ENCODE data around the gene SETDB1. TPM values are rescaled to one million over a fixed set of nuclear protein-coding genes. Genes with fewer than 3 reads are reported as not detected.
A peak's percentile ranks its signal among the peaks of the same experiment; 100 is the strongest.
"Not testable (repeated sequence)": the region's sequence is repeated elsewhere in the genome, so short reads cannot be mapped to it uniquely, and the experiment has no call there.

SETDB1 gene
- total RNA-seq, 1 experiment from 2014 or later, result 51.1 TPM

DNA sequence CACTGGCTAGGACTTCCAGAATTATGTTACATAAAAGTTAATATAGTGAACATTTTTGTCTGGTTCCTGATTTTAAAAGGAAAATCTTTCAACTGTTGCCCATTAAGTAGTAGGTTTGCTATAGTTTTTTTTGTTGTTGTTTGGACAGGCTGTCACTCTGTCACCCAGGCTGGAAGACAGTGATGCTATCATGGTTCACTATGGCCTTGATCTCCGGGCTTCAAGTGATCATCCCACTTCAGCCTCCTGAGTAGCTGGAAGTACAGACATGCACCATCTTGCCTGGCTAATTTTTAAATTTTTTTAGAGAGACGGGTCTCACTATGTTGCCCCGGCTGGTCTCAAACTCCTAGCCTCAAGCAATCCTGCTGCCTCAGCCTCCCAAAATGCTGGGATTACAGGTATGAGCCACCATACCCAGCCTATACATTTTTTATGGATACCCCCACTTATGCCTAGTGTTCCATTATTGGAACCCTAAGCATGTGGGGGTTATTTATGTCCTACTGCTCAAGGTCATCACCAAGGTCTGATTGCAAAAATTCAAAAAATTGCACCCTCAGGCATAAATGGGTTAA lies 32.7 kb upstream of the SETDB1 start:
- no peak overlapping the region for H3K4me3 ChIP-seq
- BruUV-seq (replicated peaks), result no TSS peak
- peaks cover 8% of the 10 kb centered on the region for H3F3A ChIP-seq (ENCODE audit: insufficient read depth, low read depth)
- peaks cover 5% of the 10 kb centered on the region; the same call in 1 of the 2 replicates for H3K4me1 ChIP-seq (replicated peaks; ENCODE audit: insufficient read depth)
- TF ChIP-seq EZH2 (IDR thresholded peaks at IDR 0.05; ENCODE audit: low read depth), result no peak
- TF ChIP-seq, protein P1, sequence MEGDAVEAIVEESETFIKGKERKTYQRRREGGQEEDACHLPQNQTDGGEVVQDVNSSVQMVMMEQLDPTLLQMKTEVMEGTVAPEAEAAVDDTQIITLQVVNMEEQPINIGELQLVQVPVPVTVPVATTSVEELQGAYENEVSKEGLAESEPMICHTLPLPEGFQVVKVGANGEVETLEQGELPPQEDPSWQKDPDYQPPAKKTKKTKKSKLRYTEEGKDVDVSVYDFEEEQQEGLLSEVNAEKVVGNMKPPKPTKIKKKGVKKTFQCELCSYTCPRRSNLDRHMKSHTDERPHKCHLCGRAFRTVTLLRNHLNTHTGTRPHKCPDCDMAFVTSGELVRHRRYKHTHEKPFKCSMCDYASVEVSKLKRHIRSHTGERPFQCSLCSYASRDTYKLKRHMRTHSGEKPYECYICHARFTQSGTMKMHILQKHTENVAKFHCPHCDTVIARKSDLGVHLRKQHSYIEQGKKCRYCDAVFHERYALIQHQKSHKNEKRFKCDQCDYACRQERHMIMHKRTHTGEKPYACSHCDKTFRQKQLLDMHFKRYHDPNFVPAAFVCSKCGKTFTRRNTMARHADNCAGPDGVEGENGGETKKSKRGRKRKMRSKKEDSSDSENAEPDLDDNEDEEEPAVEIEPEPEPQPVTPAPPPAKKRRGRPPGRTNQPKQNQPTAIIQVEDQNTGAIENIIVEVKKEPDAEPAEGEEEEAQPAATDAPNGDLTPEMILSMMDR (conservative IDR thresholded peaks at IDR 0.05), result no peak
- CTCF ChIA-PET, result no interaction called here
- no peaks in the 10 kb centered on the region for H3K27me3 ChIP-seq (ENCODE audit: insufficient read depth, low read depth)
- H3K79me2 ChIP-seq (ENCODE audit: low read depth), result no peaks in the 10 kb centered on the region
- H3K4me2 ChIP-seq, result no peak overlapping the region
- POLR2A ChIA-PET (ENCODE audit: unreplicated experiment), result no interaction called here
- no peak overlapping the region for H2AFZ ChIP-seq
- H3K9me2 ChIP-seq (ENCODE audit: insufficient read depth), result 0 out of 2 replicates have a peak, but pooled peaks cover 4% of the 10 kb centered on the region
- H3K36me3 ChIP-seq (ENCODE audit: low read depth), result no peaks in the 10 kb centered on the region
- no peak overlapping the region for H3K27ac ChIP-seq
- no peaks in the 10 kb centered on the region for H4K20me1 ChIP-seq (ENCODE audit: insufficient read depth)
- no peaks in the 10 kb centered on the region for H3K9me3 ChIP-seq (ENCODE audit: insufficient read depth, low read depth)
- intact Hi-C loops (cut with micrococcal nuclease; ENCODE audit: unreplicated experiment), result no loop called here
- no peak for DNase-seq

GRCh38 chr1:150895618-150896017 lies 30.5 kb upstream of the SETDB1 start:
- peak; percentile 48 to 78 for DNase-seq
- intact Hi-C loops (cut with micrococcal nuclease; ENCODE audit: unreplicated experiment), result no loop called here
- peak overlapping the region; percentile 22; the same call in 1 of the 2 replicates for H3K4me2 ChIP-seq
- no peak overlapping the region for H3K4me3 ChIP-seq
- no peaks in the 10 kb centered on the region for H3K79me2 ChIP-seq (ENCODE audit: low read depth)
- ChIA-PET CTCF (no interaction called here), POLR2A (ENCODE audit: unreplicated experiment) (no interaction called here)
- 0 out of 2 replicates have a peak, but pooled peaks cover 4% of the 10 kb centered on the region for H3K9me2 ChIP-seq (ENCODE audit: insufficient read depth)
- H4K20me1 ChIP-seq (ENCODE audit: insufficient read depth), result no peaks in the 10 kb centered on the region
- H3K27ac ChIP-seq, result no peak overlapping the region
- H3K27me3 ChIP-seq (ENCODE audit: insufficient read depth, low read depth), result no peaks in the 10 kb centered on the region
- H3K9me3 ChIP-seq (ENCODE audit: insufficient read depth, low read depth), result no peaks in the 10 kb centered on the region
- no TSS peak for BruUV-seq (replicated peaks)
- no peak overlapping the region for H2AFZ ChIP-seq
- H3F3A ChIP-seq (ENCODE audit: insufficient read depth, low read depth), result peaks cover 8% of the 10 kb centered on the region
- no peaks in the 10 kb centered on the region for H3K36me3 ChIP-seq (ENCODE audit: low read depth)
- H3K4me1 ChIP-seq (replicated peaks; ENCODE audit: insufficient read depth), result peaks cover 5% of the 10 kb centered on the region; the same call in 1 of the 2 replicates
- TF ChIP-seq, protein P1 (conservative IDR thresholded peaks at IDR 0.05), result no peak
- TF ChIP-seq EZH2 (IDR thresholded peaks at IDR 0.05; ENCODE audit: low read depth), result no peak

DNA sequence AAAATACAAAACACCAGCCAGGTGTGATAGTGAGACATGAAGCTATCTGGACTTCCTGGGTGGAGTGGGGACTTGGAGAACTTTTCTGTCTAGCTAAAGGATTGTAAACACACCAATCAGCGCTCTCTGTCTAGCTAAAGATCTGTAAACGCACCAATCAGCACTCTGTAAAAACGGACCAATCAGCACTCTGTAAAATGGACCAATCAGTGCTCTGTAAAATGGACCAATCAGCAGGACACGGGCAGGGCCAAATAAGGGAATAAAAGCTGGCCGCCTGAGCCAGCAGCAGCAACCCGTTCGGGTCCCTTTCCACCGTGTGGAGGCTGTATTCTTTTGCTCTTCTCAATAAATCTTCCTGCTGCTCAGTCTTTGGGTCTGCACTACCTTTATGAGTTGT lies 26.4 kb upstream of the SETDB1 start:
- H3F3A ChIP-seq (ENCODE audit: insufficient read depth, low read depth), result peaks cover 11% of the 10 kb centered on the region
- H3K27me3 ChIP-seq (ENCODE audit: insufficient read depth, low read depth); H3K27ac ChIP-seq; CTCF ChIA-PET; H4K20me1 ChIP-seq (ENCODE audit: insufficient read depth); intact Hi-C loops (cut with micrococcal nuclease; ENCODE audit: unreplicated experiment); H3K4me1 ChIP-seq (replicated peaks; ENCODE audit: insufficient read depth); H3K79me2 ChIP-seq (ENCODE audit: low read depth); H3K4me3 ChIP-seq; DNase-seq; H2AFZ ChIP-seq; BruUV-seq (replicated peaks); H3K36me3 ChIP-seq (ENCODE audit: low read depth); H3K9me2 ChIP-seq (ENCODE audit: insufficient read depth); H3K9me3 ChIP-seq (ENCODE audit: insufficient read depth, low read depth); H3K4me2 ChIP-seq: not testable (repeated sequence)
- POLR2A ChIA-PET (ENCODE audit: unreplicated experiment), result interaction anchor here (0.6 kb wide), 1 partner anchor 332 kb away, joined by 6 read pairs; no protein-coding TSS in a partner anchor

DNA sequence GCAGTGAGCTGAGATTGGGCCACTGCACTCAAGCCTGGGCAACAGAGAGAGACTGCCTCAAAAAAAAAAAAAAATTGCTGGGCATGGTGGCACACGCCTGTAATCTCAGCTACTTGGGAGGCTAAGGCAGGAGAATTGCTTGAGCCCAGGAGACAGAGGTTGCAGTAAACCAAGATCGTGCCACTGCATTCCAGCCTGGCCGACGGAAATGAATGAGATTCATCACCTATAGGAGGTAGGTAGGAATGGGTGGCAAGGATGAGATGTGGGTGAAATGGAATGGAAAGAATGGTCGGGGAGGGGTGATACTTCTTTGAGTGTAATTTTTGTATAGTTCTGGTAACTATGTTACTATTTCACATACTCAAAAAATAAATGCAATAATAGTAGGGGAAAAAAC lies 23.8 kb upstream of the SETDB1 start:
- TF ChIP-seq, protein P1 (conservative IDR thresholded peaks at IDR 0.05), result no peak
- TF ChIP-seq EZH2 (IDR thresholded peaks at IDR 0.05; ENCODE audit: low read depth), result no peak
- H3K9me2 ChIP-seq (ENCODE audit: insufficient read depth), result no peaks in the 10 kb centered on the region
- H3K4me1 ChIP-seq (replicated peaks; ENCODE audit: insufficient read depth), result peaks cover 10% of the 10 kb centered on the region
- no peak overlapping the region for H3K4me3 ChIP-seq
- H3K4me2 ChIP-seq, result no peak overlapping the region
- intact Hi-C loops (cut with micrococcal nuclease; ENCODE audit: unreplicated experiment), result no loop called here
- no peaks in the 10 kb centered on the region for H3K79me2 ChIP-seq (ENCODE audit: low read depth)
- H3F3A ChIP-seq (ENCODE audit: insufficient read depth, low read depth), result 0 out of 2 replicates have a peak, but pooled peaks cover 3% of the 10 kb centered on the region
- H3K36me3 ChIP-seq (ENCODE audit: low read depth), result no peaks in the 10 kb centered on the region
- no peaks in the 10 kb centered on the region for H4K20me1 ChIP-seq (ENCODE audit: insufficient read depth)
- POLR2A ChIA-PET (ENCODE audit: unreplicated experiment), result no interaction called here
- CTCF ChIA-PET, result interaction anchor here (0.6 kb wide), 1 partner anchor 1088 kb away, joined by 3 read pairs; no protein-coding TSS in a partner anchor
- no peak for DNase-seq
- H3K9me3 ChIP-seq (ENCODE audit: insufficient read depth, low read depth), result no peaks in the 10 kb centered on the region
- no peak overlapping the region for H2AFZ ChIP-seq
- H3K27ac ChIP-seq, result no peak overlapping the region
- BruUV-seq (replicated peaks), result no TSS peak
- no peaks in the 10 kb centered on the region for H3K27me3 ChIP-seq (ENCODE audit: insufficient read depth, low read depth)
